A172 (cell line): Measurements from ENCODE around the gene TMEM219. TPM values are rescaled to one million over a fixed set of nuclear protein-coding genes. Genes with fewer than 3 reads are reported as not detected.
A peak's percentile ranks its signal among the peaks of the same experiment; 100 is the strongest.
"Not testable (repeated sequence)": the region's sequence is repeated elsewhere in the genome, so short reads cannot be mapped to it uniquely, and the experiment has no call there.

Experiments used
- DNase-seq: peaks from one replicate; pipeline ENCODE4 v3.0.0-alpha.2; 2015; ENCODE audit warnings: low spot score
- total RNA-seq: library from RNA; depleted of rRNA; stranded (reverse); fragments of >200 nt; shearing (Covaris generic); gene quantifications from 2 replicates; pipeline ENCODE4 v1.2.3, GENCODE V29; 2014; rRNA removed

Gene TMEM219, protein sequence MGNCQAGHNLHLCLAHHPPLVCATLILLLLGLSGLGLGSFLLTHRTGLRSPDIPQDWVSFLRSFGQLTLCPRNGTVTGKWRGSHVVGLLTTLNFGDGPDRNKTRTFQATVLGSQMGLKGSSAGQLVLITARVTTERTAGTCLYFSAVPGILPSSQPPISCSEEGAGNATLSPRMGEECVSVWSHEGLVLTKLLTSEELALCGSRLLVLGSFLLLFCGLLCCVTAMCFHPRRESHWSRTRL
- total RNA-seq: 90.8 and 105 TPM in 2 replicates

DNA sequence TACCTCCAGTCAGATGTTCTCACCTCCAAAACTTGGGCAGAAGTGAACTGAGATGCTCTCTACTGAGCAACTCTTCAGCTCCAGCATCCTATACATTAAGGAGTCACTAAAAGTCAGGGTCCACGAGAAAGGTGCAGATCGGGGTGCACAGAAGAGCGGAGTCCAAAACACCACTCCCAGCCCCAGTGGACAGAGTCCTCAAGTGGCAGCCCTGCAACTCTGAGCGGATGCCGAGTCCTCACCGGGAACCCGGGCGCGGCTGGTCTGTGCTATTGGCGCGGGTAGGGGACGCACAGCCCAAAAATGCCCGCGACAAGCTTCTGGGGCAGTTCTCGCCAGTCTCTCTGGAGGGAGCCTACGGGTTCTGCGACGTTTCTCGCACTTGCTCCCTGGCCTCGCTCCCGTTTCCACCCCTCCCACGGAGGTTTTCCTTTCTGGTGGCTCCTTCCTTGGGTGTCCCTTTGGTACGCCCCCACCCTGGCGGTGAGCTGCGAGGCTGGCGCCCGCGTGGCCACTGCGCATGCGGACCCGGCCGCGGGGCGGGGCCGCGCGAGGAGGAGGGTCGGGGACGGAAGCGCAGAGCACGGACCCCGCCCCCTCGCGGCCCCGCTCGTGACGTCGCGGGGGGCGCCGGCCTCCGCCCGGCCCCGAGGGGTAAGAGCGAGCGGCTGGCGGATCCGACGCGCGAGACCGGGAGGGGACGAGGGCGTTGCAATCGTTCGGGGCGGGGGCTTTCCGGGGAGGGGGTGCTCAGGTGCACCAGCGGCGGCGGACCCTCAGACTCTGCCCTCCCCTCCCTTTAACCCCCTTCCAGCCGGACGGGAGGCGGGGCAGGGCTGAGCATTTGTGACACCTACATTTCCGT is at the start of gene TMEM219:
Gene TMEM219, plus strand, starts transcription at position 601 of the 865 bp plus-strand sequence. CDS start 1,065 bp downstream, outside the sequence.
- peak; percentile 74 for DNase-seq

DNA sequence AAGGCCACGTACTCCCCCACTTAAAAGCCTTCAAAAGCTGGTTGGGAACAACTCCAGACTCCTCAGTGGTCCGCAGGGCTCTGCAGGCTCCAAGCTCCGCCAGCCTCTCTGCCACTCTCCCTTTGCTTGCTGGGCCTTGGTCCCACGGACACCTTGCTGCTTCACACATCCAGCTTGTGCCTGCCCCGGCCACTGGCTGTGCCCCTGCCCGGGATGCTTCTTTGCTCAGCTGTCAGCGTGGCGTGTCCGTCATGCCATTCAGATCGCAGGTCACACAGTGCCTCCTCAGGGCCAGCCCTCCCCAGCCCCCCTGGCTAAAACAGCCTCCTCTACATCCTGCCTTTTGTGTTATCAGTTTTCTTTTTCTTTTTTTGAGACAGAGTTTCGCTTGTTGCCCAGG is 49.8 kb upstream of the TMEM219 start:
- no peak for DNase-seq

DNA sequence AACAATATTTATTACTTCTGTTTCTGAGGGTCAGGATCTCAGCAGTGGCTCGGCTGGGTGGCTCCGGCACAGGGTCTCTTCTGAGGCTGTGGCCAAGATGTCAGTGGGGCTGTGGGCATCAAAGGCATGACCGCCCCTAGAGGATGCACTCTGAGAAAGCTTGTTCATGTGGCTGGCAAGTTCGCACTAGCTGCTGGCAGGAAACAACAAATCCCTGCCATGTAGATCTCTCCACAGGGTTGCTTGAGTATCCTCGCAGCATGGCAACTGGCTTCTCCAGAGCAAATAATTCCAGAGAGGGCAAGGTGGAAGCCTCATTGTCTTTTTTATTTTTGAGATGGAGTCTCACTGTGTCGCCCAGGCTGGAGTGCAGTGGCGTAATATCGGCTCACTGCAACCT is 48.4 kb upstream of the TMEM219 start:
- DNase-seq: no peak

DNA sequence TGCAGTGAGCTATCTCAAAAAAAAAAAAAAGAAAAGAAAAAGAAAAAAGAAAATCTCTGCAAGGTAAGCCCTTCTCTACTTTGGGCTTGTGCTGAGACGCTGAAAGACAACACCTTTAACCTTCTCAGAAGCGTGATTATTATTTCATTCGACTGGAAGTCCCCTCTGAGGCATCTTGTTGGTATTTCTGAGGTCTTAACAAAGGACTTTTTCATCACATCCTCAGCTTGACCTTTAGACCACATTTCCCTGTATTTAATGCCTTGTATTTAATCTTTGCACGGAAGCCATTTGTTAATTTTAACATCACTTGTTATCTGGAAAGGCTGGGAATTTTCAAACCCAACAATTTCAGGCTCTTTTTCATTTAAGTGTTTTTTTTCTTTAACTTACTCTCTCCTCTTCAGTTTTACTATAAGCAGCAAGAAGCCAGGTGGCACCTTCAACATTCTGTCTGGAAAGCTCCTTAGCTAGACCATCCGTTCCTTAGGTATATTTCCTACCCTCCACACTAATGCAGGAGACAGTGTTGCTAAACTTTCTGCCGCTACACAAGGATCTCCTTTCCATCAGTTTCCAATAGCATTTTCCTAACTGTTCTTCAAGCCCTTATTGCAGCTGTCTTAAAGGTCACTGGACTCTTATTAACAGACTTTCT is 46.2 kb upstream of the TMEM219 start:
- DNase-seq: peak; percentile 91

DNA sequence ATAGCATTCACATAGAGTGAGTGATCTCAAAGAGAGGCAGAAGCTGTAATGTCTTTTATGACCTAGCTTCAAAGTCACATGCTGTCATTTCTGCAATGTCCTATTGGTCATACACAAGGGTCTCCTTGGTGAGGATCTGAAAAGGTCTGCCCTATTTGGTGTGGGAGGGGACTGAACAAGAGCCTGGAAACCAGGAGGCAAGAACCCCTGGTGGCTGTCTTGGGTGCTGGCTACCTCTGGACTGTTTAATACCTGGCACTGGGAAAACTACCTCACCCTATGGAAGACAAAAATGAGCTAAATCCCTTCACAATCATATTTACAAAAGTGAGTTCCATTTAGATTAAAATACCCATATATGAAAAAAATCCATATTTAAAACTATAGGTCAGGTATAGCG is 44.9 kb upstream of the TMEM219 start:
- no peak for DNase-seq

DNA sequence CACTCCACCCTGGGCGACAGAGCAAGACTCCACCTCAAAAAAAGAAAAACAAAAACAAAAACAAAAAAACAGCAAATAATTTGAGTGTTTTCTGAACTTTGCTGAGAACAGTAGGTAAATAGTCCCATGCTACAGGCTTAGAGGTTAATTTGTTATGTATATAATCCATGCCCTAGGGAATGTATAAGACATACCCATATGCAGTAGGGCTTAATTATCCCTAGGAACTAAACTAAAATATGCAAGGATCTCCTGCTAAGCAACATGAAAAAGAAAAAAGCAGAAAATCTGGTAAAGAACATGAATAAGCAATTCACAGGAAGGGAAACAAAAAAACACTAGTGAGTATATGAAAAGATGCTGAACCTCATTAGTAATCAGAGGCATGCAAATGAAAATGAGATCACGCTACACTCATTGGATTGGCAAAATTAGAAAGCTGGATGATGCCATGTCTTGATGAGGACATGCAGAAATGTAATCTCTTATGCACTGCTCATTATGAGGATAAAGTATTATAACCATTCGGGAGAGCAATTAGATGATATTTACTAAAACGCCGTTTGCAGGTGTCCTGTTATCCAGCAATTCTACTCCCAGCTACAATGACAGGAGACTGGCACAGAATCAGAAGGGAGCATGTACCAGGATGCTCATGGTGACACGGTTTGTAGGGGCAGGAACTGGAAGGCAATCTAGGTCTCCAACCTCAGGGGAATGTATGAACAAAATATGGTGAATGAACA is 41.4 kb upstream of the TMEM219 start:
- no peak for DNase-seq

DNA sequence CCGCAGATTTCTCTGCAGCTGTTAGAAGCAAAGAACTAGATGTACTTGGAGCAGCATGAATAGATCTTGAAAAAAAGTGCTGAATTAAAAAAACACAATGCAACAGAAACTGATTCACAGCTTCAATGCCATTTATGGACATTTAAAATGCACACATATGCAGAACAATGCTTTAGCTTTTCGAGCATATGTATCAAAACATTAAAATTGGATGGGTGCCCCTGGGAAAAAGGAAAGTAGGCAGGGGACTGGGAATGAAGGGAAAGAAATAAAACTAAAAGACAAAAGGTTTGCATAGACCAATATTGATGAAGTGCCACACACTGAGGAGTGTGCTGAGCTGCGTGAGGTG is 40.9 kb upstream of the TMEM219 start:
- no peak for DNase-seq

DNA sequence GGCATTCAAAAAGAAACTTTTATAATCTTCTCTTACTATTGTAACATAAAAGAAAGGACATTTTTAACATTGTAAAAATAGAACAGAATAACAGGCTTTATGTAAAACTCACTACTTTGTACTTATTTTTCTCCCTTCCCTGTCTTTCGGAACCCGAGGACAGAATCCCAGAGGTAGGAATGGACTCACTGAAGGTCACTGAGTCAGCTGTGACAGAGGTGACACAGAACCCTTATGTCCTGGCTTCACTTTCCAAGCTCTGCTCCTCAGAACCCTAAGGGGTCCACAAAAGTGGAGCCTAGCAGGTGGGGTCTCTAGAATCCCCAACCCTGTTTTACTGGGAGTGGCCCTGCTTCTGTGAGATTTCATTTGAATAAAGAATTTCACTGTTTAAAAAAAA is 39.6 kb upstream of the TMEM219 start:
- no peak for DNase-seq

DNA sequence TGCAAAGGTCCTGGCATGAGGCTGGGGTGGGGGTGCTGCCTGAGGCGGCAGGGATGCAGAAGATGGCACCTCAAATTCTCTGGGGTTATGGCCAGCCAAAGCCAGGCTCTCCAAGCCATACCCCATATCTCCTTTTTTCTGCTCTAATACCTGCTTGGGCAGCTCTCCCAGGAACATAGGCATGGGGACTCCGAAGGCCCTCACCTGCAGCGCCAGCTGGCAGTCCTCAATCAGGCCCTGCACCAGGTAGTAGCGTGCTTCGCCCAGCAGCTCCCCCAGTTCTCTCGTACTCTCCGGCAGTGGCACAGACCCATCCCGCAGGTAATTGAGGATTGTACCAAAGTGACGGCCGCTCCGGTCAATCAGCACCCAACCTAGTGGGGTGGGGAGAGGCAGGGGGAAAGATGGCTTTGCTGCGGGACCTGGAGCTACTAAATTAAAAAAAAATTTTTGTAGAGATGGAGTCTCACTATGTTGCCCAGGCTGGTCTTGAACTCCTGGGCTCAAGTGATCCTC is 38.8 kb upstream of the TMEM219 start:
- DNase-seq: no peak

DNA sequence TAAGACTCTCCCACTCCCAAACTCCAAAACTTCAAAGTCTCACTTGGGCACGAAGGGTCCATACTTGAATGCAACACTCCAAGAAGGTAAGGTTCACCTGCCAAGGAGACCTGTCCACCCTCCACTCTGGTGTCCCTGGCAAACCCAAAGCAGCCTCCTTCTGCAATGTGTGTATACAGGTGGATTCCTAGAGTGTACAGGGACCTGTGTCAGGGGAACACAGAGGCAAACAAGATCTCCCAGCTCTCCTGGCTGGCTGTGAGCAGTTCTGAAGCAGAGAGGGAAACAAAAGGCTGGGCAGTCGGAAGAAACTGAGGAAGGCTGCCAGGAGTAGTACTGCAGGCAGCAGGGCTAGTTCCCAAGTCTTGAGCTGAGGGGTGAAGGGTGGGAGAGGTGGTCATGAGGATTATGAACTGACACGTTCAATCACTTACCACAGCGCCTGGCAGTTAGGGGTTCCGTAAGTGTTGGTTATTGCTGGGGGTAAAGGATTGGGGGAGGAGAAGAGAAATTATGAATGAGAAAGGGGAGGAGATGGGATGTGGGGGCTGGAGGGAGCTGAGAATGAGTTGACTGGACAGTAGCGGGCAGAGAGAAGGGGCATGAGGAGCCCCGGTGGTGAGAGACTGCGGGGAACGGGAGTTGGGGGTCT is 36.6 kb upstream of the TMEM219 start:
- no peak for DNase-seq

DNA sequence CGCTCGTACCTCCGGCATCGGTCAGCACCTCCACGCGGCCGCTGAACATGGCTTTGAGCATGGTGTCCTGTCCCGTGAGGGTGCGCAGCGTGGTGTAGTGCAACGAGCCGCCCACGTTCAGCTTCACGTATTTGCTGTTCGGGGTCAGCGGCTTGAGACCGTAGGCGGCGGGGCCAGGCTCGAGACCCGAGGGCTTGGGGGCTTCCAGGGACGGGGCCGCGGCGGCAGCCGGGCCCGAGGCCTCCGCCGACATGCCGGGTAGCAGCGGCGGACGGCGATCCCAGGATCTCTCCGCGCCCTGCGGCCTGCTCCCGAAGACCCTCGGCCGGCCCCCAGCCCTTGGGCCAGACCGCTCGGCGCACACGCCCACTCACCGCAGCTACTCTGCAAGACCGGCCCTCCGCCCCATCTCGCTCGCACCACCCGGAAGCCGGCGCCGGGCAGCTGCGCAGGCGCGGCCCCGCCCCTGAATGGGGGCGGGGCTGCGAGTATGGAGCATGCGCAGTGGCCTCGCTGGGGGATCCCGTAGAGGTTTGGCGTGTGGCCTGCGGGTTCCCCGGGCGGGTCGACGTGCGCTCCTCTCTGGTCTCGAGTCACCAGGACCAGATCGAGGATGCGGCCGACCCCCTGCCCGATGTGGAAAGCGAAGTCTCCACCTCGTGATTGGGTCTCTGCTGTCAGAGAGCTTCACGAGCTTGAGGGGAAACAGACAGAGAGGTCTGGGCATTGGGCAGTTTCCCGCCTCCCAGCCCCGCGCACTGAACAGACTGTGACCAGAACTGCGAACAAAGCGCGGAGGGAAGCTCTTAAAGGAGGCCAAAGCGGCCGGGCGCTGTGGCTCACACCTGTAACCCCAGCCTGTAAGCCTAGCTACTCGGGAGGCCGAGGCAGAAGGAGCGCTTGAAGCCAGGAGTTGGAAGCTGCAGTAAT is 35.8 kb upstream of the TMEM219 start, which contains the start of gene KCTD13:
Gene KCTD13, minus strand, starts transcription at position 446 of the 930 bp plus-strand sequence. Its CDS starts 193 bp downstream, at position 253.
- peak; percentile 70 for DNase-seq

DNA sequence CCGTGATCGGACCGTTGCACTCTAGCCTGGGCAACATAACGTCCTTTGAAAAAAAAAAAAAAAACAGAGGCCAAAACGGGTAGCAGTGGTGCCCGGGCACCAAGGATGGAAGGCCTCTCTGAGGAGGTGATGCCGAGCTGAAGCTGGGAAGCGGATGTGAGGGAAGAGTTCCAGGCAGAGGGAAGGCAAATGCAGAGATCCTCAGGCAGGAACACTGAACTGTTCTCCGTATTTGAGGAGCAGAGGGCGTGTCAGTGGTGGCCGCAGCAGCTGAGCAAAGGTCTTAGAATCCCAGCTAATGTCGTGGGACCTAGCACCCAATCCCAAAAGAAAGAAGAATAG is 35.2 kb upstream of the TMEM219 start:
- DNase-seq: peak; percentile 48

DNA sequence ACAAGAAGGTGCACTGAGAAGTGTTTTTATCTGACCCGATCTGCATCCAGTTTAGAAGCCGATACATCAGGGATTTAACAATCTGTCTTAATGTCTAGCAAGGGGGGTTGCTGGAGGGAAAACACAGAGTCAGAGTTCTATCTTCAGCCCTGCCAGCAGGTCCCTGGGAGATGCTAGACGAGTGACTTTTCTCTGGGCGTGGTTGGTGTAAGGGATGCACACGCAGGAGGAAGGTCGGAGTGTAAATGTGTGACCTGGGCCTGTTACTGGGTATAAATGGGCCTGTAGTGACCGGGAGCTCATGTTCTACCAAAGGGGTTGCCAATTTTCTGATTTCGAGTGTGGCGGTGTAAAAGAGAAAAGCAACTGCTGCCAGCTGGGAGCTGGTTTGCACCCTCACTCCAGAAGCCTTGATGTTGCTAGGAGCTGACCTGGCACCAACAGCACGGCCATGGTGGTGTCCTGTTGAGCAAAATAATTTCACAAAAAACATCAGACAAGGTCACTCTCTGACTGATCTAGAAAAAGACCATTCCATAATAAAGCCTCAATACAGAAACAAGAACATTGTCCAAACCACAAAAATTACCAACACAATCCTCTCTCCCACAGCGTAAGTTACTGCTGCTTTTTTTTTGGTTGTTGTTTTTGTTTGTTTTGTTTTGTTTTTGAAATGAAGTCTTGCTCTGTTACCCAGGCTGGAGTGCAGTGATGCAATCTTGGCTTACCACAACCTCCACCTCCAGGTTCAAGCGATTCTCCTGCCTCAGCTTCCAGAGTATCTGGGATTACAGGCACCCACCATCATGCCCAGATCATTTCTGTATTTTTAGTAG is 34.6 kb upstream of the TMEM219 start:
- no peak for DNase-seq

DNA sequence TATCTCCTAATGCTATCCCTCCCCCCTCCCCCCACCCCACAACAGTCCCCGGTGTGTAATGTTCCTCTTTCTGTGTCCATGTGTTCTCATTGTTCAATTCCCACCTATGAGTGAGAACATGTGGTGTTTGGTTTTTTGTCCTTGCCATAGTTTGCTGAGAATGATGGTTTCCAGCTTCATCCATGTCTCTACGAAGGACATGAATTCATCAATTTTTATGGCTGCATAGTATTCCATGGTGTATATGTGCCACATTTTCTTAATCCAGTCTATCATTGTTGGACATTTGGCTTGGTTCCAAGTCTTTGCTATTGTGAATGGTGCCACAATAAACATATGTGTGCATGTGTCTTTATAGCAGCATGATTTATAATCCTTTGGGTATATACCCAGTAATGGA is 30.1 kb upstream of the TMEM219 start:
- DNase-seq: not testable (repeated sequence)

DNA sequence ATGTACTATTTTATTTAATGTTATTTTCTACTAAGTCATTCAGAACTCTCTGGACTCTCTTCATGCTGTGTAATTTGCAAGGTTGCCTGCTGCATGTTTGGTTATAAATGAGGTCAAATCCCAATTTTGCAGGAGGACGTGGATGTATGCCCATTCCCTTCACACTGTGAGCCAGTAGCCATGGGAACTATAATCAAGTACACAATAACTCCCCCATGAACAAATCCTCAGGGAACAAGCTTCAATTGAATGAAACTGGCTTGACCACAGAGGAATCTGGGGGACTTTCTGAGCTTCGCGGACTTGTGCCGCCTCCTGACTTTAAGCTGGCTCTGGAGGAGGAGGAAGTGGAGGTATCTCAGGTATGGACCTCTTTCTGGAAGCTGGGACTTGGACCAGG is 21.2 kb upstream of the TMEM219 start:
- DNase-seq: no peak

DNA sequence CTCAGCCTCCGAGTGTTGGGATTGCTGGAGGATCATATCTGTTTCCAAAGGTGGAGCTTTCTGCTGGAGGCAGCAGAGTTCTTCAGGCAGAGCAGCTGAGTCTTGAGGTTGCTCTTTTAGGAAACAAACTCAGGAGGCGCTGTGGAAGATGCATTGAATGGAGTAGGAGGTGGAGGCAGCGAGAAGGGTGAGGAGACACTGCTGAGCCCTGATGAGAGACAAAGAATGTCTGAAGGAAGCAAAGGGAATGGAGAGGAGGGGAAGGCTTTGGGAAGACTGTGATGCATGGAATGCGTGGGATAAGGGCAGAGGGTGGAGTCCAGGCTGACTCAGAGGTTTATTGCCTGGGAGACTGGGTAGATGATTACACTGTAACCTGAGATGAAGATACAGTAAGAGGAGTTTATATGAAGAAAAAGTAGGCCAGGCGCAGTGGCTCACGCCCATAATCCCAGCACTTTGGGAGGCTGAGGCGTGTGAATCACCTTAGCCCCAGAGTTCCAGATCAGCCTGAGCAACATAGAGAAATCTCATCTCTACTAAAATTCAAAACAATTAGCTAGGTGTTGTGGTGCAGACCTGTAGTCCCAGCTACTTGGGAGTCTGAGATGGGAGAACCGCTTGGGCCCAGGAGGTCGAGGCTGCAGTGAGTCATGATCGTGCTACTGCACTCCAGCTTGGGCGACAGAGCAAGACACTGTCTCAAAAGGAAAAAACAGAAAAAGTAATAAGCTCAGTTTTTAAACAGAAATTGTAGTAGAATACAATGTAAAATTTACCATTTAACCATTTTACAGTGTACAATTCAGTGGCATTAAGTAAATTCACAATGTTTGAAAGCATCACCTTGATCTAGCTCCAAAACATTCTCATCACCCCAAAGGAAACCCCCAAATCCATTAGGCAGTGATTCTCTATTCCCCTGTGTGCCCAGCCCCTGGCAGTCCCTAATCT is 17.8 kb upstream of the TMEM219 start:
- DNase-seq: peak; percentile 100

DNA sequence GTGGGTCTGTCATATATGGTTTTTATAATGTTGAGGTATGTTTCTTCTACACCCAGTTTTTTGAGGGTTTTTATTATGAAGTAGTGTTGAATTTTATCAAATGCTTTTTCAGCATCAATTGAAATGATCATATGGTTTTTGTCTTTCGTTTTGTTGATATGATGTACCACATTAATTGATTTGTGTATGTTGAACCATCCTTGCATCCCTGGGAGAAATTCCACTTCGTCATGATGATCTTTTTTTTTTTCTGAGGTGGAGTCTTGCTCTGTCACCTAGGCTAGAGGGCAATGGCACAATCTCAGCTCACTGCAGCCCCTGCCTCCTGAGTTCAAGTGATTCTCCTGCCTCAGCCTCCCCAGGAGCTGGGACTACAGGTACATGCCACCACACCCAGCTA is 14.0 kb upstream of the TMEM219 start:
- DNase-seq: no peak
